ENCODE measurements around the gene ZNF74.
"Not testable (repeated sequence)": the region's sequence is repeated elsewhere in the genome, so short reads cannot be mapped to it uniquely, and the experiment has no call there.

DNA sequence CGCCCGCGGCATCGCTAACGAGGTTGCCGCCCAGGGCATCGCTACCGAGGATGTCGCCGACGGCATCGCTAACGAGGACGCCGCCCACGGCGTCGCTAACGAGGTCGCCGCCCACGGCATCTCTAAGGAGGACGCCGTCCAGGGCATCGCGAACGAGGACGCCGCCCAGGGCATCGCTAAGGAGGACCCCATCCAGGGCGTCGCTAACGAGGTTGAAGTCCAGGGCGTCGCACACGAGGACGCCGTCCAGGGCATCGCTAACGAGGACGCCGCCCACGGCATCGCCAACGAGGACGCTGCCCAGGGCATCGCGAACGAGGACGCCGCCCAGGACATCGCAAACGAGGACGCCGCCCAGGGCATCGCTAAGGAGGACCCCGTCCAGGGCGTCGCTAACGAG, 33.7 kb upstream of the ZNF74 start:
- TF ChIP-seq, protein P1, sequence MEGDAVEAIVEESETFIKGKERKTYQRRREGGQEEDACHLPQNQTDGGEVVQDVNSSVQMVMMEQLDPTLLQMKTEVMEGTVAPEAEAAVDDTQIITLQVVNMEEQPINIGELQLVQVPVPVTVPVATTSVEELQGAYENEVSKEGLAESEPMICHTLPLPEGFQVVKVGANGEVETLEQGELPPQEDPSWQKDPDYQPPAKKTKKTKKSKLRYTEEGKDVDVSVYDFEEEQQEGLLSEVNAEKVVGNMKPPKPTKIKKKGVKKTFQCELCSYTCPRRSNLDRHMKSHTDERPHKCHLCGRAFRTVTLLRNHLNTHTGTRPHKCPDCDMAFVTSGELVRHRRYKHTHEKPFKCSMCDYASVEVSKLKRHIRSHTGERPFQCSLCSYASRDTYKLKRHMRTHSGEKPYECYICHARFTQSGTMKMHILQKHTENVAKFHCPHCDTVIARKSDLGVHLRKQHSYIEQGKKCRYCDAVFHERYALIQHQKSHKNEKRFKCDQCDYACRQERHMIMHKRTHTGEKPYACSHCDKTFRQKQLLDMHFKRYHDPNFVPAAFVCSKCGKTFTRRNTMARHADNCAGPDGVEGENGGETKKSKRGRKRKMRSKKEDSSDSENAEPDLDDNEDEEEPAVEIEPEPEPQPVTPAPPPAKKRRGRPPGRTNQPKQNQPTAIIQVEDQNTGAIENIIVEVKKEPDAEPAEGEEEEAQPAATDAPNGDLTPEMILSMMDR (IDR thresholded peaks at IDR 0.05 in 4 of 5, conservative IDR thresholded peaks at IDR 0.05 in 1 of 5) = not testable (repeated sequence)
- not testable (repeated sequence) for TF ChIP-seq POLR2A (IDR thresholded peaks at IDR 0.05)
